ENCODE measurements around the gene ZNF468. TPM values are rescaled to one million over a fixed set of nuclear protein-coding genes. Genes with fewer than 3 reads are reported as not detected.
A peak's percentile ranks its signal among the peaks of the same experiment; 100 is the strongest.
"Not testable (repeated sequence)": the region's sequence is repeated elsewhere in the genome, so short reads cannot be mapped to it uniquely, and the experiment has no call there.

ZNF468 gene
- total RNA-seq, 1 experiment from 2014 or later = 55.2 TPM

DNA sequence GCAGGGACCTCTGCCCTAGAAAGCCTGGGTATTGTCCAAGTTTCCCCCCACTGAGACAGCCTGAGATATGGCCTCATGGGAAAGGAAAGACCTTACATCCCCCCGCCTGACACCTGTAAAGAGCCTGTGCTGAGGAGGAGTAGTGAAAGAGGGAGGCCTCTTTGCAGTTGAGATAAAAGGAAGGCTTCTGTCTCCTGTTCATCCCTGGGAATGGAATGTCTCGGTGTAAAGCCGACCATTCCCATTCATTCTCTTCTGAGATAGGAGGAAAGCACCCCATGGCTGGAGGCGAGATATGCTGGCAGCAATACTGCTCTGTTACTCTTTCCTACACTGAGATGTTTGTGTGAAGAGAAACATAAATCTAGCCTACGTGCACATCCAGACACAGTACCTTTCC lies 10.1 kb downstream of the ZNF468 start:
- not testable (repeated sequence) for H3K9me2 ChIP-seq (replicated peaks; ENCODE audit: insufficient read depth, low read length); H3K79me2 ChIP-seq (ENCODE audit: low read length); H3K27ac ChIP-seq (ENCODE audit: low read length); H3K9ac ChIP-seq (ENCODE audit: low read length); DNase-seq; H3K4me1 ChIP-seq (ENCODE audit: low read length); H4K20me1 ChIP-seq (ENCODE audit: insufficient read depth, low read depth, low read length); H3K4me2 ChIP-seq (ENCODE audit: low read depth, low read length, poor library complexity, severe bottlenecking); H2AFZ ChIP-seq (ENCODE audit: low read length); H3K27me3 ChIP-seq (ENCODE audit: low read length); H3K4me3 ChIP-seq (ENCODE audit: low read length)
- Histone ChIP-seq H3K36me3 (ENCODE audit: insufficient read depth, low read length) (peaks cover 96% of the 10 kb centered on the region), H3K9me3 (ENCODE audit: low read length) (peaks cover 46% of the 10 kb centered on the region)

DNA sequence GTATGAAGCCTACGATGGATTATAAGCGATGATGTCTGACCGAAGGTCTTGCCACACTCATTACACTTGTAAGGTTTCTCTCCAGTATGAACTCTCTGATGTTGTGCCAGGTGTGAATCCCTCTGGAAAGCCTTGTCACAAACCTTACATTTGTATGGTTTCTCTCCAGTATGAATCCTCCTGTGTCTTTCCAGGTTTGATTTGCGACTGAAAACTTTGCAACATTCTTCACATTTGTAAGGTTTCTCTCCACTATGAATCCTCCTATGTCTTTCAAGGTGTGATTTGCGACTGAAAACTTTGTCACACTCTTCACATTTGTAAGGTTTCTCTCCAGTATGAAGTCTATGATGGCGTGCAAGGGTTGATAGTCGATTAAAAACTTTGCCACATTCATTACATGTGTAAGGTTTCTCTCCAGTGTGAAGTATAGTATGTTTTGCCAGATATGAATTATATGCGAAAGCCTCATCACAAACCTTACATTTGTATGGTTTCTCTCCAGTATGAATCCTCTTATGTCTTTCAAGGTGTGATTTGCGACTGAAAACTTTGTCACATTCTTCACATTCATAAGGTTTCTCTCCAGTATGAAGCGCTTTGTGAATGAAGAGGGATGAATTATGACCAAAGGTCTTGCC lies 16.5 kb downstream of the ZNF468 start:
- not testable (repeated sequence) for H3K9ac ChIP-seq (ENCODE audit: low read length); H3K27ac ChIP-seq (ENCODE audit: low read length); H3K4me2 ChIP-seq (ENCODE audit: low read depth, low read length, poor library complexity, severe bottlenecking); H3K4me1 ChIP-seq (ENCODE audit: low read length); H3K79me2 ChIP-seq (ENCODE audit: low read length); H3K4me3 ChIP-seq (ENCODE audit: low read length); H2AFZ ChIP-seq (ENCODE audit: low read length); H4K20me1 ChIP-seq (ENCODE audit: insufficient read depth, low read depth, low read length); H3K9me2 ChIP-seq (replicated peaks; ENCODE audit: insufficient read depth, low read length); H3K27me3 ChIP-seq (ENCODE audit: low read length); DNase-seq
- H3K36me3 ChIP-seq (ENCODE audit: insufficient read depth, low read length) = peaks cover 92% of the 10 kb centered on the region
- H3K9me3 ChIP-seq (ENCODE audit: low read length) = peaks cover 57% of the 10 kb centered on the region

DNA sequence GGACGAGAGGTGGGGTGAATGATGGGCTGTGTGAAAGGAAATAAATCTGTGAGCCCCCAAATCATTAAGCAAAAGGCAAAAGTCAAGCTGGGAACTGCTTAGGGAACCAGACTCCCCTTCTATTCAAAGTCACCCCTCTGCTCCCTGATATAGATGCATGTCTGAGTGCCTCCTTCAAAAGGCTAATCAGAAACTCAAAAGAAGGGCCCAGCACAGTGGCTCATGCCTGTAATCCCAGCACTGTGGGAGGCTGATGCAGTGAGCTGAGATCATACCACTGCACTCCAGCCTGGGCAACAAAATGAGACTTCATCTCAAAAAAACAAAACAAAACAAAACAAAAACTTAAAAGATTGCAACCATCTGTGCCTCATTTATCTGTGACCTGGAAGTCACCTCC lies 23.1 kb downstream of the ZNF468 start:
- not testable (repeated sequence) for H3K4me3 ChIP-seq (ENCODE audit: low read length); H4K20me1 ChIP-seq (ENCODE audit: insufficient read depth, low read depth, low read length); DNase-seq; H3K79me2 ChIP-seq (ENCODE audit: low read length); H3K9me3 ChIP-seq (ENCODE audit: low read length); H3K27ac ChIP-seq (ENCODE audit: low read length); H2AFZ ChIP-seq (ENCODE audit: low read length); H3K27me3 ChIP-seq (ENCODE audit: low read length); H3K4me2 ChIP-seq (ENCODE audit: low read depth, low read length, poor library complexity, severe bottlenecking); H3K9me2 ChIP-seq (replicated peaks; ENCODE audit: insufficient read depth, low read length); H3K4me1 ChIP-seq (ENCODE audit: low read length); H3K9ac ChIP-seq (ENCODE audit: low read length)
- peaks cover 25% of the 10 kb centered on the region for H3K36me3 ChIP-seq (ENCODE audit: insufficient read depth, low read length)

DNA sequence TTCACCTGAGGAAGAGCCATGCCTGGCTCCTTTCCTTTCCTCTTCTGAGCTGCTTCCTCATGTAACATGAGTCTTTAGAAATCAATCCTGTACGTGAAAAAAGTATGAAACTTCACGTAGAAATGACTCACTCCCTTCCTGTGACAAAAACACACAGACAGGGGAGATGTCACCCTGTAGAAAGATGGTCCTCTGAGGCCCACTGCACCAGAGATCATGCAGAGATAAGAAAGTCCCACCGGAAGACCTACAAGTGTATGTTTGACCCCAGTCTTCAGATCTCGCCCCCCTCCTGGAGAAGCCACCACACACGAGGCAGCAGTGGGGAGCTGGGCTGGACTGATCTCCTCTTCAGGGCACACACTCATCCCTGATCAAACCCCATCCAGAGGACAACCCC lies 23.9 kb downstream of the ZNF468 start:
- not testable (repeated sequence) for H3K9ac ChIP-seq (ENCODE audit: low read length); H3K27me3 ChIP-seq (ENCODE audit: low read length); H3K9me3 ChIP-seq (ENCODE audit: low read length); H3K4me1 ChIP-seq (ENCODE audit: low read length); H3K79me2 ChIP-seq (ENCODE audit: low read length); DNase-seq; H3K9me2 ChIP-seq (replicated peaks; ENCODE audit: insufficient read depth, low read length); H3K4me3 ChIP-seq (ENCODE audit: low read length); H3K4me2 ChIP-seq (ENCODE audit: low read depth, low read length, poor library complexity, severe bottlenecking); H4K20me1 ChIP-seq (ENCODE audit: insufficient read depth, low read depth, low read length); H3K27ac ChIP-seq (ENCODE audit: low read length); H2AFZ ChIP-seq (ENCODE audit: low read length)
- H3K36me3 ChIP-seq (ENCODE audit: insufficient read depth, low read length) = peaks cover 18% of the 10 kb centered on the region

GRCh38 chr19:52829866-52830265 lies 27.6 kb downstream of the ZNF468 start:
- not testable (repeated sequence) for H3K79me2 ChIP-seq (ENCODE audit: low read length); H3K4me3 ChIP-seq (ENCODE audit: low read length); H3K9me3 ChIP-seq (ENCODE audit: low read length); H3K27ac ChIP-seq (ENCODE audit: low read length); H3K4me1 ChIP-seq (ENCODE audit: low read length); DNase-seq; H3K9ac ChIP-seq (ENCODE audit: low read length); H3K36me3 ChIP-seq (ENCODE audit: insufficient read depth, low read length); H2AFZ ChIP-seq (ENCODE audit: low read length); H3K27me3 ChIP-seq (ENCODE audit: low read length); H3K9me2 ChIP-seq (replicated peaks; ENCODE audit: insufficient read depth, low read length); H4K20me1 ChIP-seq (ENCODE audit: insufficient read depth, low read depth, low read length); H3K4me2 ChIP-seq (ENCODE audit: low read depth, low read length, poor library complexity, severe bottlenecking)

DNA sequence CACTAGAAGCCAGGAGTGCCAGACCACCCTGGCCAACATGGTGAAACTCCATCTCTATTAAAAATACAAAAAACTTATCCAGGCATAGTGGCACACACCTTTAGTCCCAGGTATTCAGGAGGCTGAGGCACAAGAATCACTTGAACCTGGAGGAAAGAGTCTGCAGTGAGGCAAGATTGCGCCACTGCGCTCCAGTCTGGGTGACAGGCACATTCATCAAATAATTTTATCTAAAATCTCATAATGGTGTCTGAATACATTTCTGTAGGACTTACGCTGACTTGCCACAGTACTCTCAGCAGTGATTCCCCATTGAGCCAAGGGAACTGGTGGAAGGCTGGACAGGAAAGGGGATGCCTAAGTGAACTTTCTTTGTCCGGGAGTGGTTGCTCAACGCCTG lies 31.7 kb downstream of the ZNF468 start:
- Histone ChIP-seq H2AFZ (ENCODE audit: low read length) (no peak overlapping the region), H3K4me2 (ENCODE audit: low read depth, low read length, poor library complexity, severe bottlenecking) (no peak overlapping the region), H3K4me1 (ENCODE audit: low read length) (no peaks in the 10 kb centered on the region), H3K27me3 (ENCODE audit: low read length) (no peaks in the 10 kb centered on the region), H3K4me3 (ENCODE audit: low read length) (no peak overlapping the region), H3K36me3 (ENCODE audit: insufficient read depth, low read length) (no peaks in the 10 kb centered on the region), H3K9me3 (ENCODE audit: low read length) (no peaks in the 10 kb centered on the region), H3K79me2 (ENCODE audit: low read length) (peaks cover 7% of the 10 kb centered on the region), H3K9ac (ENCODE audit: low read length) (no peak overlapping the region), H3K27ac (ENCODE audit: low read length) (no peak overlapping the region), H4K20me1 (ENCODE audit: insufficient read depth, low read depth, low read length) (no peaks in the 10 kb centered on the region), H3K9me2 (replicated peaks; ENCODE audit: insufficient read depth, low read length) (no peaks in the 10 kb centered on the region)
- no peak for DNase-seq

GRCh38 chr19:52823676-52824075 lies 33.7 kb downstream of the ZNF468 start:
- Histone ChIP-seq H3K9ac (ENCODE audit: low read length) (no peak overlapping the region), H3K4me3 (ENCODE audit: low read length) (no peak overlapping the region), H4K20me1 (ENCODE audit: insufficient read depth, low read depth, low read length) (no peaks in the 10 kb centered on the region), H3K9me2 (replicated peaks; ENCODE audit: insufficient read depth, low read length) (no peaks in the 10 kb centered on the region), H3K79me2 (ENCODE audit: low read length) (peaks cover 22% of the 10 kb centered on the region), H3K27ac (ENCODE audit: low read length) (no peak overlapping the region), H3K4me1 (ENCODE audit: low read length) (peaks cover 4% of the 10 kb centered on the region), H2AFZ (ENCODE audit: low read length) (no peak overlapping the region), H3K27me3 (ENCODE audit: low read length) (no peaks in the 10 kb centered on the region), H3K4me2 (ENCODE audit: low read depth, low read length, poor library complexity, severe bottlenecking) (no peak overlapping the region), H3K9me3 (ENCODE audit: low read length) (no peaks in the 10 kb centered on the region), H3K36me3 (ENCODE audit: insufficient read depth, low read length) (no peaks in the 10 kb centered on the region)
- DNase-seq = no peak

DNA sequence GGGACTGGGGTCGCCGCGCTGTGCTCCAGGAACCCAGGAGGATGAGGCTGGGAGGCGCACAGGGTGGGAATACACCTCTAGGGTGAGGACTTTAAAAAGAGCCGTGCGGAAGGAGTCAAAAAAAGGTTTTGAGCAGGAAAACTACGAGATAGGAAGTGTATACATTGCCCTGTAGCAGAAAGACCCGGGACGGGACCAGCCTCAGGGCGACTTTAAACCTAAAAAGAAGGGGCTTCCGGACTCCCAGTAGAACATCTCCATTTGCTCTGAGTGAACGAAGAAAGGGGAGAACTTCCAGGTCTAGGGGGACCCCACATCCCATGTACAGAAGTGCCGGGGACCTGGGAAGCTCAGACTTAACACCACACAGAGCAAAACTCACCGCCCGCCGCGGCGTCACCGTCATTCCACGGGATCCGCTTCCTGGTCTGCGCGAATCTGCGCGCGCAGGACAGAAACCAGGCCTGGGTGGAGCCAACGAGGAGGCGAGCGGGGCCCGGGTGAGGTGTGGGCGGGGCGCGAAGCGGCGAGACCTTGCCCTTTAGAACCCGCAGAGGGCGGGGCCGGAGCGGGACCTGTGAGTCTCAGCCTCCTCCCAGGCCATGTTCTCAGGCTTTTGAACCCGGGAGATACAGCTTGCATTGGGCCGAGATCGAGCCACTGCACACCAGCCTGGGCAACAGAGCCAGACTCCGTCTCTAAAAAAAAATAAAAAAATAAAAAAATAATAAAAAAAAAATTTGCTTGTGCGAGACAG lies 36.0 kb downstream of the ZNF468 start, which contains the start of gene ZNF28:
Gene ZNF28, minus strand, starts transcription at position 430 of the 757 bp plus-strand sequence. CDS start 3,675 bp downstream, outside the sequence.
- not testable (repeated sequence) for H3K9me3 ChIP-seq (ENCODE audit: low read length); H3K27me3 ChIP-seq (ENCODE audit: low read length); H3K4me1 ChIP-seq (ENCODE audit: low read length); H3K27ac ChIP-seq (ENCODE audit: low read length); H3K9me2 ChIP-seq (replicated peaks; ENCODE audit: insufficient read depth, low read length); H4K20me1 ChIP-seq (ENCODE audit: insufficient read depth, low read depth, low read length)
- Histone ChIP-seq H3K4me3 (ENCODE audit: low read length) (peak within 1 kb of the TSS; percentile 74), H3K79me2 (ENCODE audit: low read length) (peaks cover 33% of the 10 kb centered on the region), H3K9ac (ENCODE audit: low read length) (peak within 1 kb of the TSS; percentile 75), H2AFZ (ENCODE audit: low read length) (peak within 1 kb of the TSS; percentile 83; the same call in 1 of the 2 replicates), H3K4me2 (ENCODE audit: low read depth, low read length, poor library complexity, severe bottlenecking) (peak within 1 kb of the TSS; percentile 80), H3K36me3 (ENCODE audit: insufficient read depth, low read length) (peaks cover 18% of the 10 kb centered on the region)
- peak; percentile 87 for DNase-seq
